ENCODE measurements around the gene CYGB.
"Not testable (repeated sequence)": the region's sequence is repeated elsewhere in the genome, so short reads cannot be mapped to it uniquely, and the experiment has no call there.

GRCh38 chr17:76559460-76559859 is 22.0 kb upstream of the CYGB start:
- TF ChIP-seq KLF5 (IDR thresholded peaks at IDR 0.05; ENCODE audit: partially characterized antibody); CTCF (IDR thresholded peaks at IDR 0.05 in 2 of 3, conservative IDR thresholded peaks at IDR 0.05 in 1 of 3; ENCODE audit: control insufficient read depth in 2 of 3, extremely low read depth in 1 of 3, insufficient read depth in 1 of 3, low read depth in 3 of 3, low read length in 3 of 3): not testable (repeated sequence)
